HCT116 (cell line): ENCODE data around the gene RASSF6. TPM values are rescaled to one million over a fixed set of nuclear protein-coding genes. Genes with fewer than 3 reads are reported as not detected.
A peak's percentile ranks its signal among the peaks of the same experiment; 100 is the strongest.

Source experiments
- ATAC-seq: fragments of 200-7000 bp; cut with Tn5 transposase; 2 replicates; pipeline ENCODE4 v1.9.1; 2020; ENCODE audit warnings: mild to moderate bottlenecking, moderate library complexity
- BruUV-seq: library from RNA; stranded (reverse); fragments of 400-500 nt; replicated peaks from 2 replicates; lab custom pipeline; 2021; lab: Mats Ljungman, UMichigan
- CTCF ChIA-PET: fragments of 300-600 bp; sonication (Branson Sonifier 250); formaldehyde crosslinking; loops from one replicate; lab custom pipeline; 2021; ENCODE audit warnings: antibody characterized with exemption; lab: Charles Lee
- POLR2A ChIA-PET: fragments of 300-600, 350-600 bp; sonication (Branson Sonifier 250); formaldehyde crosslinking; loops from one replicate; lab custom pipeline; 2021; ENCODE audit warnings: antibody characterized with exemption; lab: Charles Lee
- RAD21 ChIA-PET, 2 experiments: fragments of 300-600 bp; sonication (Branson Sonifier 250); formaldehyde crosslinking; loops; one replicate each; lab custom pipeline; 2023; ENCODE audit warnings: low total read pairs in 2 of 2; ENCODE audit not compliant: uncharacterized antibody in 2 of 2, unreplicated experiment in 2 of 2, low non-redundant PET in 1 of 2; lab: Charles Lee
- DNase-seq: peaks from one replicate; pipeline ENCODE4 v3.0.0-alpha.2; 2010; ENCODE audit warnings: low read depth, low spot score
- H2AFZ ChIP-seq: fragments of 200-600 bp; shearing (Covaris generic), sonication (generic); 2 replicates; pipeline ENCODE4 v1.6.1; 2017; ENCODE audit warnings: low read depth, mixed run types, mixed read lengths, antibody characterized with exemption, low read length; ENCODE audit not compliant: poor library complexity, severe bottlenecking
- H3K27ac ChIP-seq: 2 replicates; pipeline ENCODE4 v1.5.1; 2012; ENCODE audit warnings: low read depth, low read length
- H3K27me3 ChIP-seq: fragments of 200-600 bp; sonication (generic); 2 replicates; pipeline ENCODE4 v1.6.1; 2016; ENCODE audit warnings: mixed run types, low read length, mixed read lengths; ENCODE audit not compliant: insufficient read depth
- H3K36me3 ChIP-seq, 2 experiments: fragments of 200-500 bp in 1 of 2; fragments of 200-600 bp in 1 of 2; sonication (Bioruptor generic) in 1 of 2; sonication (generic) in 1 of 2; 2 replicates each; pipeline versions ENCODE4 v1.5.1 to v1.6.1; 2014 to 2016; ENCODE audit warnings: low read length in 2 of 2, inconsistent platforms in 1 of 2, mixed read lengths in 1 of 2, mixed run types in 1 of 2; ENCODE audit not compliant: insufficient read depth in 2 of 2, control insufficient read depth in 1 of 2
- H3K4me1 ChIP-seq, 2 experiments: fragments of 200-600 bp in 1 of 2; sonication (generic) in 1 of 2; 2 replicates each; pipeline versions ENCODE4 v1.5.1 to v1.6.1; 2012 to 2017; ENCODE audit warnings: low read length in 2 of 2, inconsistent platforms in 1 of 2, mild to moderate bottlenecking in 1 of 2, mixed read lengths in 1 of 2, mixed run types in 1 of 2, moderate library complexity in 1 of 2; ENCODE audit not compliant: insufficient read depth in 2 of 2, control insufficient read depth in 1 of 2
- H3K4me2 ChIP-seq: fragments of 200-600 bp; sonication (generic); 2 replicates; pipeline ENCODE4 v1.6.1; 2017; ENCODE audit warnings: mixed run types, low read length, mixed read lengths
- H3K4me3 ChIP-seq, 2 experiments: fragments of 200-600 bp in 1 of 2; sonication (generic) in 1 of 2; replicated peaks in 1 of 2; 2 replicates each; pipeline ENCODE4 v1.5.1; 2011 to 2016; ENCODE audit warnings: low read length in 2 of 2, control low read depth in 1 of 2, low read depth in 1 of 2, mild to moderate bottlenecking in 1 of 2, mixed read lengths in 1 of 2, mixed run types in 1 of 2
- H3K79me2 ChIP-seq: fragments of 200-600 bp; sonication (generic); 2 replicates; pipeline ENCODE4 v1.6.1; 2017; ENCODE audit warnings: mild to moderate bottlenecking, mixed run types, low read length, moderate library complexity, mixed read lengths; ENCODE audit not compliant: insufficient read depth
- H3K9ac ChIP-seq: fragments of 200-600 bp; sonication (generic); 2 replicates; pipeline ENCODE4 v1.6.1; 2016; ENCODE audit warnings: low read length, mixed read lengths
- H3K9me2 ChIP-seq: fragments of 200-600 bp; sonication (generic), shearing (Covaris generic); 2 replicates; pipeline ENCODE4 v1.6.1; 2017; ENCODE audit warnings: mixed run types, mild to moderate bottlenecking, moderate library complexity; ENCODE audit not compliant: insufficient read depth
- H3K9me3 ChIP-seq, 2 experiments: fragments of 200-500 bp in 1 of 2; fragments of 200-600 bp in 1 of 2; sonication (Bioruptor generic) in 1 of 2; sonication (generic) in 1 of 2; 2 replicates each; pipeline ENCODE4 v1.6.1; 2014 to 2017; ENCODE audit warnings: low read length in 2 of 2, mixed read lengths in 2 of 2, inconsistent platforms in 1 of 2, low read depth in 1 of 2, mild to moderate bottlenecking in 1 of 2, mixed run types in 1 of 2, moderate library complexity in 1 of 2; ENCODE audit not compliant: control insufficient read depth in 1 of 2, insufficient read depth in 1 of 2
- H4K20me1 ChIP-seq: fragments of 200-600 bp; sonication (generic), shearing (Covaris generic); 2 replicates; pipeline ENCODE4 v1.6.1; 2017; ENCODE audit warnings: mixed run types, mild to moderate bottlenecking, moderate library complexity; ENCODE audit not compliant: insufficient read depth
- ATF3 ChIP-seq: IDR thresholded peaks from 2 replicates; pipeline ENCODE4 v1.6.1; 2012
- CBX3 ChIP-seq: IDR thresholded peaks from 2 replicates; pipeline ENCODE4 v1.6.1; 2012; ENCODE audit warnings: low read depth
- CTCF ChIP-seq, 3 experiments: fragments of 200-600 bp in 1 of 3; sonication (generic) in 1 of 3; IDR thresholded peaks in 2 of 3; conservative IDR thresholded peaks in 1 of 3; 2 replicates each; pipeline ENCODE4 v1.5.1; 2012 to 2017; ENCODE audit warnings: low read depth in 2 of 3, low read length in 2 of 3, antibody characterized with exemption in 1 of 3, borderline replicate concordance in 1 of 3, control low read depth in 1 of 3, mild to moderate bottlenecking in 1 of 3, mixed read lengths in 1 of 3, mixed run types in 1 of 3, moderate library complexity in 1 of 3; ENCODE audit not compliant: insufficient read depth in 1 of 3
- ELF1 ChIP-seq: IDR thresholded peaks from 2 replicates; pipeline ENCODE4 v1.6.1; 2012; ENCODE audit warnings: low read depth, borderline replicate concordance
- EZH2 ChIP-seq: fragments of 200-600 bp; sonication (generic); IDR thresholded peaks from 2 replicates; pipeline ENCODE4 v1.6.1; 2017; ENCODE audit warnings: antibody characterized with exemption, mixed run types
- EZH2phosphoT487 ChIP-seq: fragments of 200-600 bp; IDR thresholded peaks from 2 replicates; pipeline ENCODE4 v1.6.1; 2018; ENCODE audit warnings: antibody characterized with exemption, borderline replicate concordance
- FOSL1 ChIP-seq: IDR thresholded peaks from 2 replicates; pipeline ENCODE4 v1.6.1; 2012; ENCODE audit warnings: low read depth
- POLR2AphosphoS5 ChIP-seq: IDR thresholded peaks from 2 replicates; pipeline ENCODE4 v1.6.1; 2011; ENCODE audit warnings: mild to moderate bottlenecking, low read depth, low read length, moderate library complexity
- SIN3A ChIP-seq: IDR thresholded peaks from 2 replicates; pipeline ENCODE4 v1.6.1; 2012; ENCODE audit warnings: low read depth
- SRF ChIP-seq: IDR thresholded peaks from 2 replicates; pipeline ENCODE4 v1.6.1; 2012; ENCODE audit warnings: low read depth
- ZFX ChIP-seq: fragments of 450-650 bp; IDR thresholded peaks from 2 replicates; pipeline ENCODE4 v1.6.1; 2017
- intact Hi-C: fragments of 100-400 bp; cut with micrococcal nuclease; formaldehyde crosslinking; loops from 2 replicates; pipeline ENCODE4 v1.10.0; 2022
- total RNA-seq: library from RNA; stranded (reverse); gene quantifications from one replicate; pipeline ENCODE4 v1.2.1, GENCODE V29; 2021; ENCODE audit not compliant: unreplicated experiment
- TF ChIP-seq, protein P1 (sequence below): IDR thresholded peaks from 2 replicates; pipeline ENCODE4 v1.6.1; 2012

RASSF6 gene
- total RNA-seq, 1 experiment from 2014 or later, result 1.1 TPM

- TF ChIP-seq ZFX (no peak), EZH2phosphoT487 (no peak), EZH2 (no peak), POLR2AphosphoS5 (no peak), ATF3 (no peak)
Observed at GRCh38 chr4:73621357-73621756, 1.1 kb upstream of the RASSF6 start (continued).

DNA sequence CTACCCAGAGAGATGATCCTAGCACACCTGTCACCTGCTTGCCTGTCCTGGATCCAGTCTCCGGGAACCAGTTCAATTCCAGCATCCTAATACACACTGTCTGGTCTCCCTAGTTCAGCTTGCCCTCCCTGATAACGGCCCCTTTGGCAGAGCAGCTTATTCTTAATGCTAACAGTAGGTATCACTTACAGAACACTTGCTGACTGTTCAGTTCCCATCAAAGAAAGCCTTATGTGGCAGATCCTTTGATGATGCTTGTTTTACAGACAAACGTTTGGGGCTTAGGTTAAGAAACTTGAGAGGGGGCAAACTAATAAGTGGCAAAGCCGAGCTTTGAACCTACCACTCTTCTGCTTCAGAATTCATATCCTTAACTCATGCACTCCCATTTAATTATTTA, 890 bp downstream of the RASSF6 start:
- H3K4me3 ChIP-seq, result no peak overlapping the region; a peak in 1 of 4 replicates
- CTCF ChIA-PET, result interaction anchor here (1.1 kb wide), 1 partner anchor 26 kb away, joined by 3 read pairs; no protein-coding TSS in a partner anchor

More for the DNA sequence above, 890 bp downstream of the RASSF6 start:
- Histone ChIP-seq H3K9ac (no peak overlapping the region), H2AFZ (no peak overlapping the region), H3K4me2 (peak overlapping the region; percentile 76; the same call in 1 of the 2 replicates), H3K27ac (no peak overlapping the region), H3K79me2 (no peaks in the 10 kb centered on the region), H3K36me3 (no peaks in the 10 kb centered on the region), H3K9me3 (no peaks in the 10 kb centered on the region), H3K27me3 (no peaks in the 10 kb centered on the region), H3K4me1 (peaks cover 3 to 21% of the 10 kb centered on the region in 2 experiments; a peak in 2 of 4 replicates), H3K9me2 (no peaks in the 10 kb centered on the region), H4K20me1 (no peaks in the 10 kb centered on the region)
- TF ChIP-seq, protein P1, sequence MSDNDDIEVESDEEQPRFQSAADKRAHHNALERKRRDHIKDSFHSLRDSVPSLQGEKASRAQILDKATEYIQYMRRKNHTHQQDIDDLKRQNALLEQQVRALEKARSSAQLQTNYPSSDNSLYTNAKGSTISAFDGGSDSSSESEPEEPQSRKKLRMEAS, result no peak
- TF ChIP-seq SRF, result no peak
- TF ChIP-seq ELF1, result no peak
- TF ChIP-seq POLR2AphosphoS5, result no peak
- TF ChIP-seq CBX3, result no peak
- no peak for TF ChIP-seq SIN3A
- TF ChIP-seq CTCF (IDR thresholded peaks at IDR 0.05 in 2 of 3, conservative IDR thresholded peaks at IDR 0.05 in 1 of 3; ENCODE audit: borderline replicate concordance in 1 of 3, insufficient read depth in 1 of 3, low read depth in 2 of 3, low read length in 2 of 3), result no peak
- no peak for TF ChIP-seq FOSL1
- TF ChIP-seq EZH2phosphoT487, result no peak
- no TSS peak for BruUV-seq
- ChIA-PET POLR2A (interaction anchor here (1.1 kb wide), 1 partner anchor 8 kb away, joined by 3 read pairs; no protein-coding TSS in a partner anchor), RAD21 (no interaction called here)
- intact Hi-C loops, result no loop called here
- ATAC-seq, result no peak
- no peak for DNase-seq
